H1 (cell line): ENCODE data around the gene GALNT15. TPM values are rescaled to one million over a fixed set of nuclear protein-coding genes. Genes with fewer than 3 reads are reported as not detected.

Experiments
- CTCF ChIA-PET: fragments of 300-600 bp; sonication (Branson Sonifier 250); formaldehyde crosslinking; loops from one replicate; lab custom pipeline; 2021; ENCODE audit not compliant: partially characterized antibody; lab: Charles Lee
- POLR2A ChIA-PET: fragments of 300-600 bp; sonication (Branson Sonifier 250); formaldehyde crosslinking; loops from one replicate; lab custom pipeline; 2021; ENCODE audit warnings: inconsistent platforms; ENCODE audit not compliant: partially characterized antibody; lab: Charles Lee
- DNase-seq, 2 experiments: peaks; one replicate each; pipeline versions ENCODE4 v3.0.0 to v3.0.0-alpha.2; 2010 to 2022; ENCODE audit warnings: low spot score in 2 of 2, low read depth in 1 of 2, mixed read lengths in 1 of 2
- FAIRE-seq: peaks from 2 replicates; lab custom pipeline; 2011; peaks lifted over from hg19 to GRCh38; lab: Jason Lieb, UNC
- H2AFZ ChIP-seq: 2 replicates; pipeline ENCODE4 v1.8.1; 2012; ENCODE audit warnings: low read length, inconsistent platforms
- H2AK5ac ChIP-seq: 2 replicates; pipeline ENCODE4 v1.6.1; 2013; ENCODE audit warnings: low read depth, low read length
- H2BK120ac ChIP-seq: replicated peaks from 2 replicates; pipeline ENCODE3; 2013; ENCODE audit warnings: low read depth, low read length, inconsistent platforms
- H2BK12ac ChIP-seq: 2 replicates; pipeline ENCODE4 v1.6.1; 2013; ENCODE audit warnings: low read depth, low read length
- H2BK15ac ChIP-seq: 2 replicates; pipeline ENCODE4 v1.6.1; 2013; ENCODE audit warnings: low read length
- H2BK20ac ChIP-seq: 2 replicates; pipeline ENCODE4 v1.6.1; 2013; ENCODE audit warnings: low read length
- H2BK5ac ChIP-seq: 2 replicates; pipeline ENCODE4 v1.6.1; 2013; ENCODE audit warnings: low read depth, low read length
- H3K14ac ChIP-seq: 2 replicates; pipeline ENCODE4 v1.6.1; 2013; ENCODE audit warnings: inconsistent platforms; ENCODE audit not compliant: insufficient read length
- H3K18ac ChIP-seq: 2 replicates; pipeline ENCODE4 v1.6.1; 2013; ENCODE audit warnings: low read length; ENCODE audit errors: extremely low read depth
- H3K23ac ChIP-seq: 2 replicates; pipeline ENCODE4 v1.6.1; 2013; ENCODE audit warnings: inconsistent platforms; ENCODE audit not compliant: insufficient read length
- H3K23me2 ChIP-seq: 2 replicates; pipeline ENCODE4 v1.6.1; 2013; ENCODE audit warnings: low read depth, low read length
- H3K27ac ChIP-seq: 2 replicates; pipeline ENCODE4 v1.6.1; 2011; ENCODE audit warnings: low read depth, low read length, inconsistent platforms
- H3K27me3 ChIP-seq, 4 experiments: replicated peaks in 1 of 4; 1 replicate in 1 of 4; 2 replicates in 3 of 4; pipeline versions ENCODE4 v1.6.1 to v1.8.1; 2011 to 2013; ENCODE audit warnings: low read length in 3 of 4, mild to moderate bottlenecking in 3 of 4, inconsistent platforms in 2 of 4, mixed read lengths in 2 of 4, moderate library complexity in 1 of 4; ENCODE audit not compliant: control insufficient read depth in 3 of 4, insufficient read depth in 3 of 4; ENCODE audit errors: extremely low read depth in 1 of 4
- H3K36me3 ChIP-seq, 4 experiments: 2 replicates each; pipeline versions ENCODE4 v1.6.1 to v1.8.1; 2011 to 2013; ENCODE audit warnings: mild to moderate bottlenecking in 4 of 4, low read length in 3 of 4, moderate library complexity in 2 of 4, control low read depth in 1 of 4, inconsistent platforms in 1 of 4; ENCODE audit not compliant: insufficient read depth in 4 of 4, control insufficient read depth in 2 of 4
- H3K4ac ChIP-seq: replicated peaks from 2 replicates; pipeline ENCODE3; 2013; ENCODE audit warnings: low read length, low read depth, mixed read lengths, inconsistent platforms; ENCODE audit not compliant: insufficient read length
- H3K4me1 ChIP-seq, 4 experiments: replicated peaks in 1 of 4; 1 replicate in 1 of 4; 2 replicates in 3 of 4; pipeline versions ENCODE4 v1.6.1 to v1.8.1; 2011 to 2013; ENCODE audit warnings: low read length in 3 of 4, inconsistent platforms in 2 of 4, mixed read lengths in 1 of 4; ENCODE audit not compliant: insufficient read depth in 4 of 4, control insufficient read depth in 3 of 4
- H3K4me2 ChIP-seq, 2 experiments: 2 replicates each; pipeline versions ENCODE4 v1.6.1 to v1.8.1; 2011 to 2013; ENCODE audit warnings: low read depth in 2 of 2, low read length in 2 of 2, control low read depth in 1 of 2, inconsistent platforms in 1 of 2, mild to moderate bottlenecking in 1 of 2; ENCODE audit not compliant: insufficient read depth in 1 of 2
- H3K4me3 ChIP-seq, 4 experiments: fragments of 200-600, 300-600 bp in 1 of 4; sonication (generic), shearing (Covaris generic), sonication (Bioruptor Twin) in 1 of 4; 2 replicates each; pipeline versions ENCODE4 v1.5.1 to v1.8.1; 2011 to 2016; ENCODE audit warnings: low read length in 4 of 4, low read depth in 3 of 4, control low read depth in 2 of 4, inconsistent platforms in 2 of 4, mild to moderate bottlenecking in 2 of 4, mixed read lengths in 1 of 4, moderate library complexity in 1 of 4; ENCODE audit not compliant: insufficient read depth in 2 of 4; ENCODE audit errors: extremely low read depth in 1 of 4
- H3K56ac ChIP-seq: replicated peaks from 2 replicates; pipeline ENCODE3; 2013; ENCODE audit warnings: low read depth, mild to moderate bottlenecking, mixed read lengths, low read length, inconsistent platforms; ENCODE audit not compliant: insufficient read length
- H3K79me1 ChIP-seq: 2 replicates; pipeline ENCODE4 v1.6.1; 2013; ENCODE audit warnings: low read depth, low read length, control low read depth
- H3K79me2 ChIP-seq, 2 experiments: 2 replicates each; pipeline versions ENCODE4 v1.6.1 to v1.8.1; 2012 to 2013; ENCODE audit warnings: low read length in 2 of 2, mild to moderate bottlenecking in 2 of 2, inconsistent platforms in 1 of 2; ENCODE audit not compliant: insufficient read depth in 2 of 2, control insufficient read depth in 1 of 2
- H3K9ac ChIP-seq, 4 experiments: replicated peaks in 1 of 4; 1 replicate in 1 of 4; 2 replicates in 3 of 4; pipeline versions ENCODE4 v1.6.1 to v1.8.1; 2011 to 2013; ENCODE audit warnings: low read depth in 3 of 4, low read length in 3 of 4, control low read depth in 2 of 4, mild to moderate bottlenecking in 2 of 4, moderate library complexity in 2 of 4, inconsistent platforms in 1 of 4; ENCODE audit errors: extremely low read depth in 1 of 4
- H3K9me3 ChIP-seq, 2 experiments: 2 replicates each; pipeline versions ENCODE4 v1.6.1 to v1.8.1; 2012 to 2013; ENCODE audit warnings: mild to moderate bottlenecking in 2 of 2, moderate library complexity in 2 of 2, control low read depth in 1 of 2, inconsistent platforms in 1 of 2, low read depth in 1 of 2, low read length in 1 of 2, mixed read lengths in 1 of 2; ENCODE audit not compliant: insufficient read depth in 2 of 2
- H4K20me1 ChIP-seq, 2 experiments: replicated peaks in 1 of 2; 2 replicates each; pipeline versions ENCODE3 to v1.8.1; 2011 to 2013; ENCODE audit warnings: inconsistent platforms in 2 of 2, low read length in 2 of 2, mild to moderate bottlenecking in 1 of 2; ENCODE audit not compliant: insufficient read depth in 2 of 2, control insufficient read depth in 1 of 2
- H4K5ac ChIP-seq: 2 replicates; pipeline ENCODE4 v1.6.1; 2013; ENCODE audit warnings: low read length, low read depth, mixed read lengths, inconsistent platforms; ENCODE audit not compliant: insufficient read length
- H4K8ac ChIP-seq: 2 replicates; pipeline ENCODE4 v1.8.0; 2013; ENCODE audit warnings: mild to moderate bottlenecking, moderate library complexity, low read length, inconsistent platforms; ENCODE audit not compliant: insufficient read depth; ENCODE audit errors: extremely low read depth
- H4K91ac ChIP-seq: replicated peaks from 2 replicates; pipeline ENCODE3; 2013; ENCODE audit warnings: low read length, mixed read lengths, inconsistent platforms; ENCODE audit not compliant: insufficient read length
- KDM1A ChIP-seq: fragments of 200-600, 300-600 bp; sonication (generic); IDR thresholded peaks from 2 replicates; pipeline ENCODE4 v1.7.1; 2016; ENCODE audit warnings: mild to moderate bottlenecking, low read length, borderline replicate concordance
- NANOG ChIP-seq: IDR thresholded peaks from 2 replicates; pipeline ENCODE4 v1.6.1; 2011; ENCODE audit warnings: low read length, low read depth, mild to moderate bottlenecking, inconsistent platforms; ENCODE audit not compliant: insufficient read depth, poor library complexity, severe bottlenecking
- NRF1 ChIP-seq: IDR thresholded peaks from 2 replicates; pipeline ENCODE4 v1.6.1; 2011; ENCODE audit warnings: mild to moderate bottlenecking, low read depth, low read length, improper control_type of control experiment
- SP1 ChIP-seq: IDR thresholded peaks from 2 replicates; pipeline ENCODE4 v1.6.1; 2011; ENCODE audit warnings: low read depth, low read length
- WGBS, 2 experiments: shearing (Covaris generic) in 1 of 2; methylation state at CpG; one replicate each; pipeline versions ENCODE4 v1.1.6 to v1.1.7; 2013 to 2015; ENCODE audit warnings: low lambda C conversion rate in 2 of 2, mixed read lengths in 2 of 2, inconsistent platforms in 1 of 2, low coverage in 1 of 2, missing lambda C conversion rate in 1 of 2; ENCODE audit not compliant: insufficient replicate concordance in 2 of 2, insufficient coverage in 1 of 2, insufficient read length in 1 of 2; ENCODE audit errors: extremely low coverage in 1 of 2, missing lambda C conversion rate in 1 of 2; 5-methylcytosine and 5-hydroxymethylcytosine counted together
- polyA plus RNA-seq, 7 experiments: library from polyadenylated mRNA; depleted of rRNA in 3 of 7; stranded (reverse) in 5 of 7; unstranded in 2 of 7; fragments of >200 nt in 5 of 7; fragments of 200-250 nt in 2 of 7; gene quantifications; 1 replicate in 5 of 7; 2 replicates in 1 of 7; 4 replicates in 1 of 7; pipeline versions ENCODE4 v1.2.1 to v1.2.3, GENCODE V29; 2011 to 2013; ENCODE audit warnings: missing spikeins in 2 of 7, mixed read lengths in 2 of 7
- total RNA-seq: library from RNA; stranded (reverse); fragmentation: NEBNext Ultra II Directional; extraction: Animal tissue kit (Norgen Biotek cat#: 25700); gene quantifications from 2 replicates; pipeline ENCODE4 v1.2.1, GENCODE V29; 2021

GALNT15 gene
- total and polyA plus RNA-seq, 2 of the 8 experiments (the other 6 are each of a cell fraction or from before 2014, with no cell fraction given), result 0.02 TPM; not detected in 1

DNA sequence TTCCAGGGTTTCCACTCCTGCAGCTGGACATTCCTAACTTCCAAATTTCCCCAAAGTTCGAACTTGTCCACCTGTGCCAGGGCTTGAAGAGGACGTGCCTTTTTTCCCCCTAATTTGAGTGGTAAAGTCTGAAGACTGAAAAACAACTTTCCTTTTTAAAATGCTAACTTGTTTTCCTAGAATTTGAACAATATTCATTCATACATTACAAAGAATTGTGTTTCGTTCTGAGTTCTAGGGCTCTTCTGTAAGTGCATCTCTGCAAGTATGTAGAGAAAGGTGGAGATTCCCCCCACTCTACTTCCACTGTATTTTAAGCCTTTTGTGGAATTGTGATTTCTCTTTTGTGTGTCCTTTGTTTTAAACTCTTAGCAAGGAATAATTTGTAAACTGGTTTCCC is 80.8 kb downstream of the GALNT15 start:
- H3K4me3 ChIP-seq, result no peak overlapping the region
- no peak overlapping the region for H3K4ac ChIP-seq
- H3K27ac ChIP-seq, result no peak overlapping the region
- no peak overlapping the region for H3K18ac ChIP-seq
- H3K36me3 ChIP-seq, result peaks cover 0 to 11% (median under 1%) of the 10 kb centered on the region in 4 experiments; a peak in 5 of 8 replicates
- no peak for TF ChIP-seq KDM1A
- TF ChIP-seq SP1, result no peak
- TF ChIP-seq NRF1, result no peak
- TF ChIP-seq NANOG, result no peak
- H2BK5ac ChIP-seq, result no peak overlapping the region
- H4K5ac ChIP-seq, result no peak overlapping the region
- no peak overlapping the region for H4K8ac ChIP-seq
- no peaks in the 10 kb centered on the region for H3K9me3 ChIP-seq
- H2AK5ac ChIP-seq, result no peak overlapping the region
- FAIRE-seq (no peak), DNase-seq (no peak)
- no peak overlapping the region for H2BK20ac ChIP-seq
- no peak overlapping the region for H2BK12ac ChIP-seq
- no peak overlapping the region for H2BK15ac ChIP-seq
- H3K4me1 ChIP-seq, result no peaks in the 10 kb centered on the region
- no peaks in the 10 kb centered on the region for H3K23me2 ChIP-seq
- 73% methylated on average over 3 of the region's 3 CpGs; no CpG with 5 or more reads in 1 of the 2 experiments for WGBS, 2 experiments
- no peaks in the 10 kb centered on the region for H4K20me1 ChIP-seq
- no peak overlapping the region for H3K4me2 ChIP-seq
- H2BK120ac ChIP-seq, result no peak overlapping the region
- no peak overlapping the region for H3K14ac ChIP-seq
- no peak overlapping the region for H3K9ac ChIP-seq
- no peak overlapping the region for H4K91ac ChIP-seq
- no peak overlapping the region for H2AFZ ChIP-seq
- no peak overlapping the region for H3K23ac ChIP-seq
- no peaks in the 10 kb centered on the region for H3K79me2 ChIP-seq
- ChIA-PET POLR2A (interaction anchor here (0.9 to 2.7 kb wide), 2 partner anchors 9 to 12 kb away, joined by 3 to 10 read pairs; partner anchors contain the start of genes DPH3 and OXNAD1), CTCF (interaction anchor here (0.8 to 2.1 kb wide), 5 partner anchors 8 to 605 kb away, joined by 3 to 6 read pairs (median 4); no protein-coding TSS in a partner anchor)
- H3K27me3 ChIP-seq, result no peaks in the 10 kb centered on the region
- no peaks in the 10 kb centered on the region for H3K79me1 ChIP-seq
- no peak overlapping the region for H3K56ac ChIP-seq
